Activated naive CD8-positive, alpha-beta T cell treated with anti-CD3 and anti-CD28 coated beads for 36 hours (primary cell): ENCODE measurements around the gene GCAT. TPM values are rescaled to one million over a fixed set of nuclear protein-coding genes. Genes with fewer than 3 reads are reported as not detected.
A peak's percentile ranks its signal among the peaks of the same experiment; 100 is the strongest.

ENCODE experiments used
- DNase-seq: peaks from one replicate; pipeline ENCODE4 v3.0.0; 2021
- H3K27ac Mint-ChIP-seq: one replicate; pipeline ENCODE4 v1.8.0; 2022; ENCODE audit warnings: mild to moderate bottlenecking, moderate library complexity, mixed read lengths
- H3K27me3 Mint-ChIP-seq: one replicate; pipeline ENCODE4 v1.8.0; 2022; ENCODE audit warnings: mild to moderate bottlenecking, mixed read lengths
- H3K36me3 Mint-ChIP-seq: one replicate; pipeline ENCODE4 v1.8.0; 2021; ENCODE audit warnings: mild to moderate bottlenecking, mixed read lengths
- H3K4me1 Mint-ChIP-seq: one replicate; pipeline ENCODE4 v1.8.0; 2021; ENCODE audit warnings: mixed read lengths
- H3K4me3 Mint-ChIP-seq: one replicate; pipeline ENCODE4 v1.8.0; 2022; ENCODE audit warnings: mild to moderate bottlenecking, moderate library complexity, mixed read lengths
- H3K9me3 Mint-ChIP-seq: one replicate; pipeline ENCODE4 v1.8.0; 2022; ENCODE audit warnings: mixed read lengths
- total RNA-seq, 2 experiments: library from RNA; stranded (reverse); gene quantifications; one replicate each; pipeline ENCODE4 v1.2.3, GENCODE V29; 2021

Gene GCAT
- total RNA-seq = 10 to 100 TPM; 11.6 to 12.9 TPM

DNA sequence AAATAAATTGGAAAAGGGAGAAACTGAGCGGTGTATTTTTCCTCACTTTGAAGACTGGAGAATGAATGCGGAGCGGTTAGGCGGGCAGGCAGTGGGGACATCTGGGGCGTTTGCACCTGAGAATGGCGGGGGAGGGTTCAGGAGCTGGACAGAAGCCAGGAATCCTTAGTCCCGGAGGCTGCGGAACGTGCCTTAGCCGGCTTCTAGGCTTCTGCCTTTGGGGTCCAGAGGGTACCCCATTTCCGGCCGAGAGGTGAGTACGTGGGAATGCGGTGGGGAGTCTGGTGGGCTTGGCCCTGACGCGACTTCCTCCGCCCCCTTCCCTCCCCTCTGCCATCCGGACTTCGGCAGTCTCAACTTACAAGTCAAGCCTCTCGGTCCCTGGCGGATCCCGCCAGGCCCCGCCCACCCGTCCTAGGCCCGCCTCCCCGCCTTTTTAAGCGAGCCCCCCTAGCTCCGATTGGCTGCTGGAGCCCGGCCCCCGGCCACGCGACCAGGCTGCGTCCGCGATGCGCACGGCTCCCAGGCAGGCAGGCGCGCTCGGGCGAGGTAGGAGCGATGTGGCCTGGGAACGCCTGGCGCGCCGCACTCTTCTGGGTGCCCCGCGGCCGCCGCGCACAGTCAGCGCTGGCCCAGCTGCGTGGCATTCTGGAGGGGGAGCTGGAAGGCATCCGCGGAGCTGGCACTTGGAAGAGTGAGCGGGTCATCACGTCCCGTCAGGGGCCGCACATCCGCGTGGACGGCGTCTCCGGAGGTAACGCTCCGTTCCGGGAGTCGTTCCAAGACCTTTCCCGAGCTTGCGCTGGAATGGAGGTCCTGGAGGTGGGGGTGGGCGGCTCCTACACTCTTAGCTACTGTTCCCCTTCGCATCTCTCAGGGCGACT, at the start of gene GCAT:
GCAT (plus strand) TSS at position 525 of the 884 bp plus-strand sequence; CDS start at position 559, 34 bp downstream.
- peak; percentile 94 for DNase-seq
- no peaks in the 10 kb centered on the region for H3K36me3 Mint-ChIP-seq
- H3K27me3 Mint-ChIP-seq = peaks cover 87% of the 10 kb centered on the region
- H3K4me3 Mint-ChIP-seq = peak within 1 kb of the TSS; percentile 77
- H3K9me3 Mint-ChIP-seq = no peaks in the 10 kb centered on the region
- H3K4me1 Mint-ChIP-seq = peaks cover 35% of the 10 kb centered on the region
- no peak within 1 kb of the TSS for H3K27ac Mint-ChIP-seq

DNA sequence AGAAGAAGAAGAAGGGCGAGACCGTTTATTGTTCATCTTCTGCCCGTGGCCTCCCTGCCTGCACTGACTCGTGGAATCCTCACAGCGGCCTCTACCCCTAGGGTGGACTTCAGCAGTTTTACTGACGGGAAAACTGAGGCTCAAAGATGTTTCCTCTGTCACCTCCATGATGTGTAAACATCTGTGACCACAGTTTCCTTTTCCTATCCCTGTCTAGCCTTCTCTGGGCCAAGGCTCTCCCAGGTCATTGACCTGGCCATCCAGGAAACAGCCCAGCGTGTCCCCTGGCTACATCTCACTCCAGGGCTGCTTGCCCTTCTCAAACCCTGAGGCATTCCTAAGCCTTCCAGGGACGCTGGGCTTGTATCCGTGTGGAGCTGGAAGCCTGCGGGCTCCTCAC, 49.0 kb upstream of the GCAT start:
- Mint-ChIP-seq H3K4me1 (peaks cover 6% of the 10 kb centered on the region), H3K4me3 (no peak overlapping the region), H3K36me3 (peaks cover 2% of the 10 kb centered on the region), H3K9me3 (no peaks in the 10 kb centered on the region), H3K27me3 (no peaks in the 10 kb centered on the region), H3K27ac (no peak overlapping the region)
- DNase-seq = no peak

DNA sequence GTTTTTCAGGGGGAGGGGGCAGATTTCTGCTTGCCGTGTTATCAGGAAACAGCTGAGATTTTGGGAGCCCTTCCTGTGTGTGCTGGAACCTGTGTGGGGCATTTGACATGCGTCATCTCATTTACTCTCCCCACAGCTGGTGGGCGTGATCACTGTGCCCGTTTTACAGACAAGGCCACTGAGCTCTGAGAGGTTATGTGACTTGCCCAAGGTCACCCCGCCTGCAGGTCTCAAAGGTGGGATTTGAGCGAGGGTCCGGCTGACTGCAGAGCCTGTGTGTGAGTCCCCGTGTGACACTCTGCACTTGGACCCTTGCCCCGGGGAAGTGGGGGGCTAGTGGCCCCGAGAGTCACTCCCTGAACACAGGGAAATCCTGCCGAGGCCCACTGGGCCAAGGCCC, 48.5 kb upstream of the GCAT start:
- Mint-ChIP-seq H3K36me3 (peaks cover 5% of the 10 kb centered on the region), H3K27ac (no peak overlapping the region), H3K4me1 (peaks cover 6% of the 10 kb centered on the region), H3K27me3 (no peaks in the 10 kb centered on the region), H3K4me3 (no peak overlapping the region), H3K9me3 (no peaks in the 10 kb centered on the region)
- no peak for DNase-seq

DNA sequence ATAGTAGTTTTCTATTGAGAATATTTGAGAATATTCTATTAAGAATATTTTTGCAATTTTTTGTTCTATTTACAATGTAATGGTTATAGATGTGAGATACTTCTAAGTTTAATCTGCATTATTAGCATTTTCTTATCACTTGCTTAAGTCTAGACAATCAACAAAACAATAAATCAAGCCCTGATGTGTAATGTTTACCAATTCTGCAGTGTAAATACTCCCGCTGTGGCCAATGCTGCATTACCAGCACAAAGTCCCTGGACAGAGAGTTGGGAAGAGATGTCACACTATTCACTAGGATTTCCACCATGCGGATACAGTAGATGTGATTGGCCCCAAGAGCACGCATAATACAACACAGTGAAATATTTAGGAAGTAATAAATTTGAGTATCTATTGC, 47.6 kb upstream of the GCAT start:
- H3K4me1 Mint-ChIP-seq = peaks cover 6% of the 10 kb centered on the region
- no peak overlapping the region for H3K27ac Mint-ChIP-seq
- peaks cover 5% of the 10 kb centered on the region for H3K36me3 Mint-ChIP-seq
- no peaks in the 10 kb centered on the region for H3K27me3 Mint-ChIP-seq
- DNase-seq = no peak
- no peak overlapping the region for H3K4me3 Mint-ChIP-seq
- no peaks in the 10 kb centered on the region for H3K9me3 Mint-ChIP-seq

DNA sequence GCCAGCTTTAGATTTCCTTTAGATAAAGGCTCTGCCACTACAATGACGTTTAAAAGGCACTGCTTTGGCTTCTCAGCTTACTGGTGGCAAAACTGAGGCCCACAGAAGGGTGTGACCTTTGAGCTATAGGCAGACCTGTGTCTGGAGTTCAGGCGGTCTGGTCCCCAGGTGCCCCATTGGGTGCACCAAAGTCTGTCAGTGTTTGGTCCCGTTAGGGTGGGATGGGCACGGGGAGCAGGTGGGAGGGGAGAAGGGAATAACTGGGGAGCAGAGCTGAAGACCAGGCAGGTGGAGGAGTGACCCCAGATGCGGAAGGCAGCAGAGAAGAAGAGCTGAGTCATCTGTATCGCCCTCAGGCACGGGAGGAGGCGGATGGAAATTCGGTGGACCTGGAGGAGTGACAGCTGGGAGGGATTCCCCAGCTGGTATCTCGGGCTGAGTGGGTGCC, 45.3 kb upstream of the GCAT start:
- no peaks in the 10 kb centered on the region for H3K9me3 Mint-ChIP-seq
- DNase-seq = no peak
- H3K27me3 Mint-ChIP-seq = no peaks in the 10 kb centered on the region
- H3K27ac Mint-ChIP-seq = no peak overlapping the region
- H3K4me3 Mint-ChIP-seq = no peak overlapping the region
- H3K36me3 Mint-ChIP-seq = peaks cover 5% of the 10 kb centered on the region
- peaks cover 6% of the 10 kb centered on the region for H3K4me1 Mint-ChIP-seq

DNA sequence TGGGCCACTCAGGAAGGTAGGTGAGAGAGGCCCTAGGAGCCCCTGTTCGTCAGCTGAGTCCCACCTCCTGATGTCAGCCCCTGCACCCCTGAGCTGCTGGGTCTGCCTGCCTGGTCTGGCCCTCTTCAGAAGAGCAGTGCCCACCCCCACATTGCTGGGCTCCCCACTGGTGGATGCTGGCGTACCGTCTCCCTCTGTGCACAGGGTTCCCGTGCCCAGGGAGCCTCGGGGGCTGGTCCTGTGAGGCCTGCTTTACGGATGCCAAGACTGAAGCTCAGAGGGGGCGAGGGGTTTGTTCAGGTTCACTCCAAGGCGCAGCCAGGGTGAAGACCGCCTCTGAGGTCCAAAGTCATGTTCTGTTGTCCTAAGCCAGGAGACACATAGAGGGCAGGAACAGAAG, 44.7 kb upstream of the GCAT start:
- peaks cover 5% of the 10 kb centered on the region for H3K36me3 Mint-ChIP-seq
- no peak for DNase-seq
- H3K27ac Mint-ChIP-seq = no peak overlapping the region
- no peaks in the 10 kb centered on the region for H3K27me3 Mint-ChIP-seq
- no peaks in the 10 kb centered on the region for H3K9me3 Mint-ChIP-seq
- no peak overlapping the region for H3K4me3 Mint-ChIP-seq
- peaks cover 6% of the 10 kb centered on the region for H3K4me1 Mint-ChIP-seq

DNA sequence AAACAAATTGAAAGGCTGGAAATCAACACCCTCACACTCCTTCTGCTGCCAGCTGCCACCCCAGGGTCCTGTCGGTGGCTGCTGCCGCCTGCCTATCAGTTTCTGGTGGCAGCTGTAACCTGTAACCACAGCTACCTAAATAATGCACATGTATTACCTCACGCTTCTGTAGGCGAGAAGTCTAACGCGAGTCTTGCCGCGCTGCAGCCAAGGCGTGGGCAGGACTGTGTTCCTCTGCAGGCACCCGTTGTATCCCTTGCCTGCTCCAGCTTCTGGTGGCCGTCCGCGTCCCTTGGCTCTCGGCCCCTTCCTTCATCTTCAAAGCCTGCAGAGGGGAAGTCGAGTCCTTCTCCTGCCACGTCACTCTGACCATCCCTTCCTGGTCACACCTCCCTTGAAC, 44.1 kb upstream of the GCAT start:
- Mint-ChIP-seq H3K36me3 (peaks cover 3% of the 10 kb centered on the region), H3K27ac (no peak overlapping the region), H3K27me3 (no peaks in the 10 kb centered on the region), H3K9me3 (no peaks in the 10 kb centered on the region), H3K4me1 (peaks cover 6% of the 10 kb centered on the region), H3K4me3 (no peak overlapping the region)
- DNase-seq = no peak

DNA sequence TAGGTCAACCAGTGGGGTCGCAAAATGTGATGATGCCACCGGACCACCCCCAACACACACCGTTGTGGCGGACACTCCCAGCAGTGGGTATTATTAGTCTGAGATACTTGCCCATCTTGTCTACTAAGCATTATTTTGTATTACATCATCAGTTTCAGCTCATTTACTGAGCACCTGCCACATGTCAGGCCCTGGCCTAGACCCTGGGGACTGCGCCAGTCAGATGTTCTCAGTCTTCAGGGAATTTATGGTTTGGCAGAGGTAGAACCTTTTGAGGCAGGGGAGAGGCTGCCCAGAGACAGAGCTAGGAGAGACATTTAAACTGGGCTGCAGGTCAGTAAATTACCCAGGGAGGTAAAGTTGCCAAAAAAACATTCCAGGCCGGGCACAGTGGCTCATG, 43.1 kb upstream of the GCAT start:
- H3K27ac Mint-ChIP-seq = no peak overlapping the region
- H3K36me3 Mint-ChIP-seq = peaks cover 3% of the 10 kb centered on the region
- H3K27me3 Mint-ChIP-seq = no peaks in the 10 kb centered on the region
- peaks cover 6% of the 10 kb centered on the region for H3K4me1 Mint-ChIP-seq
- no peak for DNase-seq
- H3K4me3 Mint-ChIP-seq = no peak overlapping the region
- no peaks in the 10 kb centered on the region for H3K9me3 Mint-ChIP-seq

DNA sequence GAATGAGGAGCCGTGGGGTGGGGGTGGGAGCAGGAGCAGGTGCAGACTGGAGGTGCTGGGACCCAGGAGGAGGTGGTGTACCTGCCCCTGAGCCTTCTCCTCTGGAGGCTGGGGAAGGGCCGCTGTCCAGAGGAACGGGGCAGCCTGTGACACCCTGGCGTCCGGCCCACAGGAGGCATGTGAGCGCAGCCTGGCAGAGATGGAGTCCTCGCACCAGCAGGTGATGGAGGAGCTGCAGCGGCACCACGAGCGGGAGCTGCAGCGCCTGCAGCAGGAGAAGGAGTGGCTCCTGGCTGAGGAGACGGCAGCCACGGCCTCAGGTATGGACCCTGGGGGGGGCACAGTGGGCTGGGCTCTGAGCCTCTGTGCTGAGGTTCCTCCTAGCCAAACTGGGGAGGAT, 42.2 kb upstream of the GCAT start:
- Mint-ChIP-seq H3K27me3 (no peaks in the 10 kb centered on the region), H3K9me3 (no peaks in the 10 kb centered on the region), H3K36me3 (peaks cover 3% of the 10 kb centered on the region), H3K4me1 (peaks cover 6% of the 10 kb centered on the region), H3K4me3 (no peak overlapping the region), H3K27ac (no peak overlapping the region)
- no peak for DNase-seq

DNA sequence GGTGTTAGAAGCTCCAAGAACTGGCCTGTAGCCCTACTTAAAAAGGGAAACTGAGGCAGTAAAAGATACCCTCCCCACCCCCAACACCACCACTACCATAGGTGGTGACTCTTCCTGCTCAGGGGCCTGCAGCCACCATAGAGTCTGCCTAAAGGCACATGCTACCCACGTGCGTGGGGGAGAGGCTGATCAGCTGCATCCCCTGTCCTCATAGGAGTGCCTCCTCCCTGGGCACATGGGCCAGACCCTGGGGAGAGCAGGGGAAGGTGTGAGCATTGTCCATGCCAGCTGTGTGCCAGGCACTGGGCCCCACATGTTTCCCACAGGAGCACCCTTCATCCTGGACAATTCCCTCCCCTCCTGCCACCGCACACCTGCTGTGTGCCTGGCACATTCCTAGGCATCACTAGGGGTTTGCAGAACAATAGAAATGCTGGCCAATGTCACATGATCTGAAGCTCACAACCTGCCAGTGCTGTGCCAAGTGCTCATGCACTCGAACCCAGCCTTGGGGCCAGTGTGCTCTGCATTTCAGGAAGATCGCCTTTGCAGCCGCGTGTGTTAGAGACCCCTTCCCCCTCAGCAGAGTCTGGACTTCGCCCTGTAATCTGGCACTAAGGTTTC, 41.7 kb upstream of the GCAT start:
- Mint-ChIP-seq H3K4me1 (peaks cover 6% of the 10 kb centered on the region), H3K27ac (no peak overlapping the region), H3K9me3 (no peaks in the 10 kb centered on the region), H3K4me3 (no peak overlapping the region), H3K36me3 (peaks cover 3% of the 10 kb centered on the region), H3K27me3 (no peaks in the 10 kb centered on the region)
- no peak for DNase-seq

DNA sequence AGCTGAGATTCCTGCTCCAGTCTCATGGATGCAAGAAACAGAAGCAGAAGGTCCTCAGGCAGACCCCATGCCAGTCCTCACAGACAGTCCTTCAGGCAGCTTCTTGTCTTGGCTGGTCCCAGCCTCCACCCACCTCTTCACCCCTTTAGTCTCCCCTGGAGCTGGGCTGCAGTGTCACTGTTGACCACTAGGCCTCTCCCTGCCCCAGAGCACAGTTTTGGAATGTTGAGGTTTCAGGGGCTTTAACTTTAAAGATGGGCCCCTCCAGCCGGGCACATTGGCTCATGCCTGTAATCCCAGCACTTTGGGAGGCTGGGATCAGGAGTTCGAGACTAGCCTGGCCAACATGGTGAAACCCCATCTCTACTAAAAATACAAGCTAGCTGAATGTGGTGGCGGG, 39.5 kb upstream of the GCAT start:
- Mint-ChIP-seq H3K36me3 (peaks cover 3% of the 10 kb centered on the region), H3K4me1 (no peaks in the 10 kb centered on the region), H3K27me3 (no peaks in the 10 kb centered on the region), H3K9me3 (no peaks in the 10 kb centered on the region), H3K27ac (no peak overlapping the region), H3K4me3 (no peak overlapping the region)
- DNase-seq = no peak

DNA sequence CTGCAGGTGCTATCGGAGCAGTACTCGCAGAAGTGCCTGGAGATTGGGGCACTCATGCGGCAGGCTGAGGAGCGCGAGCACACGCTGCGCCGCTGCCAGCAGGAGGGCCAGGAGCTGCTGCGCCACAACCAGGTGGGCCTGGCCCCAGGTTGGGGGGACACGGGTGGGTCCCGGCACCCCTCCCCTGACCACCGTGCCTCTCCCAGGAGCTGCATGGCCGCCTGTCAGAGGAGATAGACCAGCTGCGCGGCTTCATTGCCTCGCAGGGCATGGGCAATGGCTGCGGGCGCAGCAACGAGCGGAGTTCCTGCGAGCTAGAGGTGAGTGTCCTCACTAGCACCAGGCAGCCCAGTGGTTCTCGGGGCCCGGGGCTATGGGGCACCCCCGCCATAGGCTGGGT, 38.7 kb upstream of the GCAT start:
- peaks cover 3% of the 10 kb centered on the region for H3K36me3 Mint-ChIP-seq
- H3K9me3 Mint-ChIP-seq = no peaks in the 10 kb centered on the region
- H3K27ac Mint-ChIP-seq = no peak overlapping the region
- no peaks in the 10 kb centered on the region for H3K27me3 Mint-ChIP-seq
- no peak overlapping the region for H3K4me3 Mint-ChIP-seq
- no peak for DNase-seq
- no peaks in the 10 kb centered on the region for H3K4me1 Mint-ChIP-seq

DNA sequence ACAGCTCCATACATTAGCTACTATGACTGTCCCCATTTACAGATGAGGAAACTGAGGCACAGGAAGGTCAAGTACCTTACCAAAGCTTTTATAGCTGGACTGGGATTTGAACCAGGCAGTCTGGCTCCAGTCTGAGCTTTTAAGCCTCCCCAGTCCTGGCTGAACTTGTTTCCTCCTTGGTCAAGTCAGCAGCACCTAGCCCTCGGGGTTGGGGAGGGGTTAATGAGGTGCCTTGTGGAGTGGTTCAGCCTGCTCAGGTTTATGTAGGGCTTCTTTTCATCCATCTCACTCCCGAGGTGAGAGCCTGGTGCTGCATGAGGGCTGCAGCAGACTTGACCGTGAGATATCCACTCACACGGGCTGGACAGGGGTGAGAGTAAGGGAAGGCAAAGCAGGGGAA, 36.7 kb upstream of the GCAT start:
- H3K4me1 Mint-ChIP-seq = no peaks in the 10 kb centered on the region
- H3K9me3 Mint-ChIP-seq = no peaks in the 10 kb centered on the region
- DNase-seq = no peak

DNA sequence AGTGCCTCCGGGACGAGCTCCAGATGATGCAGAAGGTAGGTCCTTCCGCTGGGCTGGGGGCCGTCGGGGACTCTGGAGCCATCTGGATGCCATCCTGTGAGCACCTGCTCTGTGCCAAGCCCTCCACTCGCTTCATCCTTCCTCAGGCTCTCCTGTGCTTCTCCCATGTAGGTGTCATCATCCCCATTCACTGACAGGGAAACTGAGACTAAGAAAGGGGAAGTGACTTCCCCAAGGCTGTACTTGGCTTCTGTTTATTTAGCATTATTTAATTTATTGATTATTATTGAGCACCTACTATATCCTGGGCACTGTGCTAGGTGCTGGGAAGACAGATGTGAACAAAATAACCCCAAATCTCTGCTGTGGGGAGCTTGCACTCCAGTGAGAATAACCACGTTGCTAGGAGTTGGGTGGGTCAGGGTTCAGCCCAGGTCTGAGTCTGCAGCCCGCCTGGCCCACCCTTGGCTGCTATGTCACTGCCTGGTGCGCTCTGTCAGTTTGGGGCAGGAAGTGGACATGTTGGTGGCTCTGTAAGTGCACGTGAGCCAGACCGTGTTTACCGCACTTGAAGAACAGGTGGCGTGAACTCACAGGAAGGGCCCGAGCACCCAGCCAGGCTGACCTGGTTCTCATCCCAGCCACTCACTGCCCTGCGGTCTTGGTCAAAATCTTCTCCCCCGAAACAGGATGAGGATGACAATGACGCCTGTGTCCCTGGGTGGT, 35.9 kb upstream of the GCAT start:
- DNase-seq = no peak
- Mint-ChIP-seq H3K27me3 (no peaks in the 10 kb centered on the region), H3K9me3 (no peaks in the 10 kb centered on the region), H3K27ac (no peak overlapping the region), H3K4me3 (no peak overlapping the region), H3K36me3 (peaks cover 2% of the 10 kb centered on the region), H3K4me1 (no peaks in the 10 kb centered on the region)

More for the DNA sequence above, 36.7 kb upstream of the GCAT start:
- no peak overlapping the region for H3K4me3 Mint-ChIP-seq
- no peaks in the 10 kb centered on the region for H3K27me3 Mint-ChIP-seq
- no peak overlapping the region for H3K27ac Mint-ChIP-seq
- H3K36me3 Mint-ChIP-seq = peaks cover 2% of the 10 kb centered on the region

DNA sequence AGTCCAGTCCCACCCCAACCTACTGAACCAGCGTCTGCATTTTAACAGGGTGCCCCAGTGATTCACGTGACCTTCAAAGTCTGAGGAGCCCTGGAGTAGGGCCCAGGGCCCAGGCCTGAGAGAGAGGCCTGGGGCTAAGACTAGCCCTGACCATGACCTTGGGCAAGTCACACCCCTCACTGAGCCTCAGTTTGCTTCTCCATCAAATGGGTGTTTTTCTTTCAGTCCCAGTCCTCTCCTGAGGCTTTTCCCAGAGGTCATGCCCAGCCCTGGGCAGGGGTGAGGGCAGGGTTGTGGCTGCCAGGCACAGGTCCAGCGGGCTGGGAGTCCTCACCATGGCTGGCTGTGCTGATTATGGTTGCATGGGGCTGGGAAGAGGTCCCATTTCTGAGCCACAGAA, 33.0 kb upstream of the GCAT start:
- DNase-seq = no peak
- H3K9me3 Mint-ChIP-seq = no peaks in the 10 kb centered on the region
- H3K4me3 Mint-ChIP-seq = no peak overlapping the region
- no peaks in the 10 kb centered on the region for H3K4me1 Mint-ChIP-seq
- H3K27ac Mint-ChIP-seq = no peak overlapping the region
- no peaks in the 10 kb centered on the region for H3K27me3 Mint-ChIP-seq
- peaks cover 2% of the 10 kb centered on the region for H3K36me3 Mint-ChIP-seq
